NK-92 treated with Interleukin-12 subunit alpha and Interleukin-12 subunit beta, amount 100 ng/mL, for 24 hours (cell line): Measurements from ENCODE around the gene CYP46A1.

Experiments
- DNase-seq: peaks from one replicate; lab custom pipeline; 2025; lab: John Stamatoyannopoulos, UW

The CYP46A1 gene

DNA sequence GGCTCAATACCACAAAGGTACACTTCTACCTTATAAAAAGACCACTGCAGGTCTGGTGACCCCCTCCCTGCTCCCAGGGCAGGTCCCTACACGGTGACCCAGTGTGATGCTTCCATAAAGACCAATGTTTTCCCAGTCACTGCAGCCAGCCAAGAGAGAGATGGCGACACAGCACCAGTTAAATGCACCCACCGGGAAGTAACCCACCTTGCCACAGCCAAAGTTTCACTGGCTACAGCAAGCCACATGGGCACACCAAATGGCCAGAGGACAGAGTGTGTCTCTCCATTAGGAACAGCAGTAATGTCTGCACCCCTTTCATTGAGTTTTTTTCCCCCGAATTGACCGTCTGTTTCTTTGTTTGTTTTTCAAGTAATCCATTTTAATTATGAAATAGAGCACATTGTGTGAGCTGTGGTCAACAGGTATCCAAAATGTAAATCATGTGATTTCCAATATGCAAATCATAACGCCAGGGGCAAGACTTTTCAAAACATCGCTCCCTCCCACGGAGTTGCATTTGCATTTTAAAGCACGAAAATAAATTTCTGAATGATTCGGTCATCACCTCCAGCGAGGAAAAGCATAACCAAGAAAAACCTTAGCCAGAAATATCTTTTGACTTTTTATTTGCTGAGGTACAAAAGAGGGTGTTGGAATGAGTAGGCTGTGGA is 60.2 kb downstream of the CYP46A1 start:
- no peak for DNase-seq

DNA sequence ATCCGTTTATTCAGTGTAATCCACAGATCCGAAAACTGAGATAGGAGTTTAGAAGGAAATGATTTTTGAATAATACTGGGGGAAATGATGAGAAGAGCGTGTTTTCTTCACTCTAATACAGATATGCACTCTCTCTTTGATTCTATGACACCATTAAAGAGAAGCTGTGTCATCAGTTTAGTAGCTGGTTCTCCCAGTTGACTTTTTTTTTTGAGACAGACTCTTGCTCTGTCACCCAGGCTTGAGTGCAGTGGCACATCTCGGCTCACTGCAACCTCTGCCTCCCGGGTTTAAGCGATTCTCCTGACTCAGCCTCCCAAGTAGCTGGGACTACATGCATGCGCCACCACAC is 60.8 kb downstream of the CYP46A1 start:
- no peak for DNase-seq

DNA sequence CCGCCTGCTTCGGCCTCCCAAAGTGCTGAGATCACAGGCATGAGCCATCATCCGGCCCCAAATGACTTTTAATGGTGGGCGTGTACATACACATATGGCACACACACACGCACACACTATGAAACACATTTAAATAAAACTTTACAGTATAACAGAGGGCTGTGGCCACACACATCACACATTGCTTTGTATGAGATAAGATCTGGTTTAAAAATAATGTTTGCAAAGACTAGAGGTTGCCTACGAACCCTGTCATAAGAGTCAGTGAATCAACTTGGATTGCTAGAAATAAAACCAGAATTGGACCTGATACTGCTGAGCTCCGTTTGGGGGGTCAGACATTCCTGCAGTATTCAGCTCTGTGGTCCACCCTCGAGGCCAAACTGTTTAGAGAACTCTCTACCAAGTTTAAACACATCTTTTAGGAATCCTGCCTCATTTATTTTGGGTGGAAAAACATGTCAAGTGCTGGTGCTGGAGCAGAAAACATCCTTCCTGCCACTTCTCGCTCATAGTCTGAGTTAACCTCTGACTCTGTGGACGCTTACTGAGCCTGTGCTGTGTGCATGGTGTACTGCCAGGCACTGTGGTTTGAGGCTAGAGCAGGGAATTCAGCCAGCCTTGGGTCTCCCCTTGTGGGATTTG is 61.3 kb downstream of the CYP46A1 start:
- DNase-seq: no peak

DNA sequence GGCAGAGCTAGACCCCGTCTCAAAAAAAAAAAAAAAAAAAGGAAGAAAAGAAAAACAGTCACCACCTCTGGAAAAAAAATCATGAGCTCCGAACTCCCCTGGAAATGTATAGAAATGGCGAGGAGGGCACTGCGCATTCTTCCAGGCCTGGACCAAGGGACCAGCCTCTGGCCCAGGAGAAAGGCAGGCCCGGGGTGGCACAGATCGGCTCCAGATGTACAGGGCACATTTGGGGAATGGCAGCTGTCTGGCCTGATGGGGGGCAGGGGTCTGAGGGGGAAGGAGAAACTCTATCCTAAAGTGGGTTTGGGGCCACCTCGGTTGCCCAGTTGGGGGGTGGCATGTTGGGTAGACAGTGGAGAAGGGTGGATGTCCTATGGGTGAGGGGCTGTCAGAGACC is 63.1 kb downstream of the CYP46A1 start:
- DNase-seq: no peak

DNA sequence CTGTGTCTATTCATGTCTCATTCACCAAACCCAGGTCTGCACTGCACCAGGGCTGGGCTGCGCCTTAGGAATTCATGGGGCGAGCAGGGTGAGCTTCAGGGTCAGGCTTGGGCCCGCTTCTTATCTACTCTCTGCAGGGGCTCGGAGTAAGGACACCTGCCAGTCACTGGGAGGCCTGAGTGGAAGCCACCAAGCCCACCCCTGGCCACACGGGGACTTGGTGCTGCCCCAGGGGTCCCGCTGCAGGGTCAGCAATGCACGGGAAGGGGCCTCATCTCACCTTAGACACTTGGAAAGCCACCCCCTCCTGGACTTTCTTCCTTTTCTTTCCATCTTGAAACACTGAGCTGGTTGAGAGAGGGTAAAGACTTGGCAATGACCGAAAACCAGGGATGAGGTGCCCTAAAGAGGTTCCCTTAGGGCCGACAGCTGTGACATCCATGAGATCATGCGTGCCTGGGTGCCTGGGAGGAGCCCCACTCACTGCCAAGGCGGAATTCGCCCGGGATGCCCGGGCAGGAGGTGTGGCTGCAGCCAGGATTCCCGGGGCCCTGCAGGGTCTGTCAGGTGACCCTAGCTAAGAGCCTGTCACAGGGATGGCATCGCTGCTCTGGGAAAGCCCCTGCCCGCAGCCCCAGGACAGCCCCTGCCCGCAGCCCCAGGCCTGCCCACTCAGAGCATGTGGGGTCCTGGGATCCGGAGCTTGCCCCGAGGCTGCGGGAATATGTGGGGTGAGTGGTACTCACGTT is 63.7 kb downstream of the CYP46A1 start:
- DNase-seq: no peak

DNA sequence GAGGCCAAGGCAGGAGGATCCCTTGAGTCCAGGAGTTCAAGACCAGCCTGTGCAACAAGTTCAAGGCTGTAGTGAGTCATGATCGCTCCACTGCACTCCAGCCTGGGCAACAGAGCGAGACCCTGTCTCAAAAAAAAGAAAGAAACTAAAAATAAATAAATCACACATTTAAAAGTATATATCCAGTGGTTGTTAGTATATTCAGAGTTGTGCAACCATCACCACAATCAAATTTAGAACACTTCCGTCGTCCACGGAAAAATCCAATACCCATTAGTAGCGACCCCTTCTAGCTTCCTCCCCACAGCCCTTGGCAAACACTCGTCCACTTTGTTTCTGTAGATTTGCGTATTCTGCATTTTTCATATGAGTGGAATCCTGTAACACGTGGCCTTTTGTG is 64.4 kb downstream of the CYP46A1 start:
- no peak for DNase-seq

DNA sequence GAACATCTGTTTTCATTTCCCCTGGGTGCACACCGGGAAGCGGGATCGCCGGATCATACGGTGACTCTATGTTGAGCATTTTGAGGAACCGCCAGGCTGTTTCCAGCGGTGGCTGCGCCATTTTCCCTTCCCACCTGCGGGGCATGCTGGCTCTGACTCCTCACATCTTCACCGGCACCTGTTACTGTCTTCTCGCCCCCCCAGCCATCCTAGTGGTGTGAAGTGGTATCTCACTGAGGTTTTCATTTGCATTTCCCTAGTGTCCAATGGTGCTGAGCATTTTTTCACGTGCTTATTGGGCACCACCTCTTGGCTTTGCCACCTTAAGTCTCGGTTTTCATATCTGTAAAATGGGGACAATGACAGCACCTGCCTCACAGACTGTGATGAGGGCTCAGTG is 65.0 kb downstream of the CYP46A1 start:
- DNase-seq: no peak

DNA sequence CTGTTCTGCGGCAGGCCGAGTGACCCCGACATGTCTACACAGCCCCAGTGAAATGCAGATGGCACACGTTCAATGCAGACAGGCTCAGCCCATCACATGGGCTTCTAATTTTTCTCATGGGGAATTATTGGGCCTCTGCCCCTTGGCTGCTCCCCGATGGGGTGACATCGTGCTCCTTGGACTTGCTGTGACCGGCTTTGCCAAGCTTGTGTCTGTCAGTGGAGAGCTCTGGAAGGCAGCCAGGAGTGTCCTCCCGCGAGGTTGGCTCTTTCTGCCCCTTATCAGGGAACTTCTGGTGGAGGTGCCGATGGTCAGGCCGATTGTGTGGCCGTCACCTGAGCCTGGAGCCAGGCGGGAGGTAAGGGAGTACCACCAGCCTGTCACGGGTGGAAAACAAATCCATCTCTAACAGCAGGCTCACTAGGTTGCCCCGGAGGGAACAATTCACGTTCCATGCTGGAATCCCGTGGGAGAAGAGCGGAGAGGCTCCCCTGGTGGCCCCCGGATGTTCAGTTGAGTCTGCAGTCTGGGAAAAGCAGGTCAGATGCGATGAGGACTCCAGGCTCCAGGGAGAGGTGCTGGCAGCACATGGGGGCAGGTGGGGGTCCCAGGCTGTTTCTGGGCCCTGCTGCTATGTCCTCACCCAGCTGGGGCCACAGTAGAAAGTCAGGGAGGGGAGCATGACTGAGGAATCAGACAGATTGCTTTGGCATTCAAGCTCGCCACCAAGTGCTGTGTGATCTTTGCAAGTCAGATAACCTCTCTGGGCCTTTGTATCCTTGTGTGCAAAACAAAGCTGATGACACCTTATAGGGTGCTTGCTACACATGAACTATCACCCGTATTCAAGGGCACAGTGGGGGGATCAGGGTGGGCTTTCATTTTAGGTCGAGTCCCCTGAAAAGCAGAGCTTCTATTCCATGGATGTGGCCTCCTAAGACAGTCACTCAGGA is 65.9 kb downstream of the CYP46A1 start:
- DNase-seq: no peak

DNA sequence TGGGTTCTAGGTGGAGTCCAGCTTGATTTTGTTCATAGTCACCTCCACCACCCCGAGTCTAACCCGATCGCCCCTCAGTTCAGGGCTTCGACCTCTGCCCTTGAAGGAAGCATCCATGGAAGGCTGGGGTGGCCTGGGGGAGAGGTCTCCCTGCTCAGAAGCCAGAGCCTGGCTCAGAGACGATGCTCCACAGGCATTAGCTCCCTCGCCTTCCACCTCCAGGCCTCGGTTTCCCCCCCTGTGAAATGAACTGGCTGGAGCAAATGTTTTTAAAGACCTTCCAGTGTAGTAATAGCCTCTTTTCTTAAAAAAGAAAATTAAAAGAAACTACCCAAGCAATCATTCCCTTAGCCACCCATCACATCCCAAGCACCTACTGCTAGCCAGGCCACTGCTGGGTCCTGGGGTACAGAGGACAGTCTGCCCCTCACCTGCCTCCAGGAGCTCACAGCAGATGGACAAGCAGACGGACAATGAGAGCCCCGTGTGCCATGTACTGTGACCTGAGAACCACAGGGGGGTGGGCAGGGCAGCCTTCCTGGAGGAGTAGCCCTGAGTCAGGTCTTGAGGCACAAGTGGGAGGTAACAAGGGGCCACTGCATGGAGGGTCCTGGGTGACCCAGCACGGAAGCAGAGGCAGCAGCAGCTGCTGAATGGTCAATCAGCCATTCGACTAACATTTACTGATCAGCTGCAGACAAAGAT is 66.8 kb downstream of the CYP46A1 start:
- no peak for DNase-seq

DNA sequence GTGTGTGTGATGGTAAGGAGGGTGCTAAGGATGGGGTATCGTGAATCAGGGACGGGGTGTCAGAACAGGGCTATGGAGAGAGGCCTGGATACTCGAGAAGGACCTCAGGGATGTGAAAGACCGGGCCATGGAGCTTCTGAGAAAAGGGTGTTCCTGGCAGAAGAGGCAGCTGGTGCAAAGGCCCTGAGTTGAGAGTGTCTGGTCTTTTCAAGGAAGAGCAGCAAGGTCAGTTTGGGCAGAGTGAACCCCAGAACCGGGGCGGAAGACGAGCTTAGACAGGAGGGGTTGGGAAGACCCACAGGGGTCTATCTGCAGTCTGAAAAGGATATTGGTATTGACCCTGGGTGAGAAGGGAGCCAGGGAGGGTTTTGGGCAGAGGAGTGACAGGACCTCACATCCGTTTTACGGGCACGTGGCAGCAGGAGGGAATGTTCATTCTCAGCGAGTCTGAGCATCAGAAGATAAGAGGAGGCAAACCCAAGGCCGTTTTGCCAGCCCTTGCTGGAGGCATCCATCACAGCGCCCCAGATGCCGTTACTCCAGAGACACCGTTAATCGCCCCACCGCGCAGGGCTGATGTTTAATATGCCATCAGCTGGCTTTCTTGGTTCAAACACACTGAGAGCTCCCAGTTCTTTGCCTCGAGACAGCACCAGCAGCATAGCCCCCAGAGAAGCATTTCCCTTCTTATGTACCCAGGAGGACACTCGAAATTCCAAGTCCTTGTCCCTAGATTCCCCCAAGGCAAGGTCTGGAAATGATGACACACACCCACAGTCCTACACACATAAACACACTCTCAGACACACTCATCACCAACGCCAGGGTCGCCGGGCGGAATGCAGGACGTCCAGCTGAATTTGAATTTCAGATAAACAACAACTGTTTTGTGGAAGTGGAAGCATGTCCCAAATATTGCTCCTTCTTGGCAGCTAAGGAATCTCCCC is 67.7 kb downstream of the CYP46A1 start:
- no peak for DNase-seq

DNA sequence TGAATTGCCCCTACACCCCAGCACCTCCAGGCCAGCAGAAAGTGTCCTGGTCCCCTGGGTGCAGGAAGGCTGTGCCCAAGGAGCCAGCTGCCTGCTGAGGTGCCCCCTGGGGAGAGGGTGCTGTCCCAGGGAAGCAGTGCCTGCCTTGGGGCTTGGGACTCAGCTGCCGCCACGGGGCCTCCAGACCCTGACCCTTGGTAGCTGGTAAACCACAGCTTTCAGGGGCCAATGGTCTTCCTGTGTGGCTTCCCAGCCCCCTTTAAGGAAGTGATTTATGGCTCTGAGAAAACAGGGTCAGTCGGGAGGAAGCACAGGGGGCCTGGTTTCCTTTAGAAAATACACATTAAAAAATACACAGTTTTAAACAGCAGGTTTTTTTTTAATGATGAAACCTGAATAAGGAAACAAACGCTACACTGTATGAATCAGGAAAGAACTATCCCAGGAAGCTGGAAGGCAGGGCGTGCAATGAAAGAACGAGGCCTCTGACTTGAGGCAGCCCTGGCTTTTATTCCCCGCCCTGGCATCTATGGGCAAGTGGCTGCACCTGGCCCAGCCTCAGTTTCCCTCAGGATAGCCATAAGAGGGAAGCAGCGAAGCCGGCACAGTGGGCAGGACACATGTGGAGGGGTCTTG is 68.5 kb downstream of the CYP46A1 start:
- no peak for DNase-seq

DNA sequence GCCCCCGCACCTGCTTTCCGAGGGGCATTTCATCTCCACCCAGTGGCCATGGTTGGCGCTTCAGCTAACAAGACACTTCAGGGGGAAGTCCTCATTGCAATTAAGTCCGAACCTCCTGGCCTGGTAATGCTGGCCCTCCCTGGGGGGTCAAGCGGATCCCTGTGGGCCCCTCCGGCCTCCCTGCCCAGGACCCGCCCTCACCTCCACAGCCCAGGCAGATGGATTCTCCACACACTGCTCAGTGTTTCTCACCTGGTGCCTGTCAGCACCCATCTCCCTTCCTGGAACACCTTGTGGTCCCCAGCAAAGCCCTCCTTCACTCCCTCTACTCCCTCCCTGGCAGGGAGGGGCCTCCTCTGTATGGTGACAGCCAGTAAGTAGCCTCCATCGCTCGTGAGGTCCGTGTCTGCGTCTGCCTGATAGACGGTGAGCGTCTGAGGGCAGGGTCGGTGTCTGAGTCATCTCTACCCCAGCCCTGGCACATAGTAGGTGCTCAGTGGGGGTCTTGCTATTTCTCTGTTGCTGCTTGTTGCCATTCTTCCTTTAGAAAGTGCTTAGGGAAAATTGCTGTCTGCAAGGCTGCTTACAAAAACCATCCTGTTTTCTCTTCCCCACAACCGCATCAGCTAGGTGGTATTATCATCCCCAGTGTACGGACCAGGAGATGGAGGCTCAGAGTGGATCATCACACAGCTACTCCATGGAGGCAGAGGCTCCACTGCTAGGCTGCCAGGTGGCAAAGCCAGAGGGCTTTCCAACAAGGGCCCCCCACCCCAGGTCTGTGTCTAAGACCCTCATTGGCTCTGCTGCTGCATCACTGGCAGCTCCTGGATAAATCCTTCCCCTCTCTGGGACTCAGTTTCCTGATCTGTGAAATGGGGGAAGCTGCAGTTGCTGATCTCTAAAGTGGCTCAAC is 69.4 kb downstream of the CYP46A1 start:
- no peak for DNase-seq

DNA sequence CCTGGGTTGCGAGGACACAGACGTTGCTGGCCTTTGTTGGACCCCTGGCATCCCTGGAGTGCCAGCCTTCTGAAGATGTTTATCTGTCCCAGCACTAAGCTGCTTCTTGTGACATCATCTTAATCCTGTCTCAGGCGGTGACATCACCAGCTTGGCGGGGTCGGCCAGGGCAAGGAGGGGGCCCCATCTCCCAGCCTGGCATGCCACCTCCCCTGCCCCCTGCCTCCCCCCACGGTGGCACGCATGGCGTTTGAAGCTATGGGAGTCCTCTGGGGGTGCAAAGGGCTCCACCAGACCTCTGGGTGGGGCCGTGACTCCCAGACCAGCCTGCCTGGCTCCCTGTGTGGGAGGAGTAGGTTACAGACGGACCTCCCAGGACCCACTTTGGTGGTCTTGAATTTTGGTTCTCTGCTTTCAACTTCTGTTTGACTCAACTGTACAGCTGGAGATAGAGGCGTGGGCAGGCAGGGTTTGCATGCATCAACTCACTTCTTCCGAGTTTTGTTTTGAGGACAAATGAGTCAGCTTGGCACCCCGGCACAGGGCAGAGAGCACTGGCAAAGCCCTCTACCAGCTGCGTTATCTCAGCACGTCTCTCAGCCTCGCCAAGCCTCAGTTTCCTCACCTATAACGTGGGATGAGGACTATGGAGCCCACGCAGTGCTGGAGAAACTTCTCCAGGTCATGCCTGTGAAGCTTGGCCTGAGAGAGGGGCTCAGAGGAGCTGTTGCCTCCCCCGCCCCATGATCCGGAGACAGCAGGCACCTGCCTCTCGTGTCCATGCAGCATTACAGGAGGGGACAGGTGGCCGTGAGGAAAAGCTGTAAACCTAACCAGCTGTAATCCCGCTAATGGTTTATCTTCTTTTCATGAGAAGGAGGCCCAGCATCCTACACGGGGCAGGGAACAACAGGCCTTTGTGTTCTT is 70.3 kb downstream of the CYP46A1 start:
- no peak for DNase-seq

DNA sequence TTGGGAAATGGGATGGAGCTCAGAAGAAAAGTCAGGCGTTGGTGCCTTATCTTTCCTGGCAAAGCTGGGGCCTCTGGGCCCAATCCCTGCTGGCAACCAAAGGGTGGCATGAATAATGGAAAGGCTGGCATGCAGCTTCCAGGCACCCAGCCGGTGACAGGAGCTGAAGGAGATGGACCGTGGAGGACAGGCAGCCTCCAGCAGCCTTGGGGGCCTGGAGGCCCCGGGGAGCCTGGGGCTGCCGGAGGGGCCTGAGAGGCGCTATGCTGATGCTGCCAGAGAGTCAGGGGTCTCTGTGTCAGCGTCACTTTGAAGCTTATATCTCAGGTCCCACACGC is 70.9 kb downstream of the CYP46A1 start:
- DNase-seq: no peak

DNA sequence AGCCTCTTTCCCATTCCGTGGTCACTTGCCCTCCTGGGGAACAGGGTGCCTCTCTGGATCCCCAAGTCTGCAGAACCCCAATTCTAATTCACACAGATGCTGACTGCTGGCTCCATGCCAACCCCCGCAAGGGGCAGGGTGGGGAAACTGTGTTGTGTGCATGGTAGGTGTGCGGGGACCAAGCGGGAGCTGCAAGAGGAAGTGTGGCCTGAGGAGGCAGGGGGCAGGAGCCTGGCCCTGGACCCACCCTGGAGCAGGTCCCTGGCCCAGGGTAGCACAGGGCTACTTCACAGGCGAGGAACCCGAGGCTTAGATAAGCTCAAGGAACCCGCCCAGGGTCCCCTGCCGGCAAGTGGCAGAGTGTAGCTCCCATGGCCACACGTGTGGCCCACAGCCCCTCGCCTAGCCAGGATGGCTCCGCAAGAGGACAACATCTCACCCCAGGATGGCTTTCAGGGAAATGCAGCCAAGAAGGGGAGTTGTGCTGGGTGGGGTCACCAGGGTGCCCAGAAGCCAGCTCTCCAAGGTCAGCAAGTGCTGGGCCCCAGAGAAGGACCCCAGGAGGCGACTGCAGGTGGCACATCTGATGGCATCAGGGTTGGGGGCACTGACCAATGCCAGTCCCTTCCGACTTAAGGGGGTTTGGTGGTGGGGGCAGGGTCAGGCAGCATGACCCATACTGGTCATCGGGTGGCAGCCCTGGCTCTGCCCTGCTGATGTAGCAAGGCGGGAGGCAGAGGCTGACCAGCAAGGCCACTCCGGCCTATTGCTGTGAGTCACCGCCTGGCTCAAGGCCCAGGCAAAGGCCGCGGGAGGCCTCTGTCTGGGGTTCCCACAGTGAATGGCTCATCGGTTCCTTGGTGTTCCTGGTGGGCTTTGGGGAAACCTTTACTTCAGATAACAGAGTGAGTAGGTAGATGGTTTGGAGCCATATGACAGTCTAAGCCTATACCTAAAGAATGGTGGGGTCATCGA is 71.8 kb downstream of the CYP46A1 start:
- no peak for DNase-seq

DNA sequence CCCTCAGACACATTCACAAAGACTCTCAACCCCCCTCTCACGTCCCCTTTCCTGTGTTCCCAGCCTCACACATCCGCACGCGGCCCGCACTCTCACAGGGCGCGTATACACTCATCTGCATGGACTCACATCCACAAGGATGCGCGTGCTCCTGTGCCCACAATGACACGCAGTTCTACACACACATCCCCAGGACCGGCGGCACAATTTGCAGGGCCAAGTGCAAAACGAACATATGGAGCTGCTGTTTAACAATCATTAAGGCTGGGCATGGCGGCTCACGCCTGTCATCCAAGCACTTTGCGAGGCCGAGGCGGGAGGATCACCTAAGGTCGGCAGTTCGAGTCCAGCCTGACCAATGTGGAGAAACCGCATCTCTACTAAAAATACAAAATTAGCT is 72.7 kb downstream of the CYP46A1 start:
- no peak for DNase-seq
